Endothelial cell of umbilical vein (primary cell): ENCODE results near the gene HSDL2. TPM values are rescaled to one million over a fixed set of nuclear protein-coding genes. Genes with fewer than 3 reads are reported as not detected.
"Not testable (repeated sequence)": the region's sequence is repeated elsewhere in the genome, so short reads cannot be mapped to it uniquely, and the experiment has no call there.

Experiments
- BruUV-seq: library from RNA; stranded (reverse); fragments of 400-500 nt; replicated peaks from 2 replicates; lab custom pipeline; 2021; lab: Mats Ljungman, UMichigan
- CTCF ChIA-PET: fragments of 300-600, 350-600 bp; sonication (Branson Sonifier 250); formaldehyde crosslinking; loops from one replicate; lab custom pipeline; 2021; ENCODE audit warnings: antibody characterized with exemption, inconsistent platforms; lab: Charles Lee
- POLR2A ChIA-PET: fragments of 300-600, 350-600 bp; sonication (Branson Sonifier 250); formaldehyde crosslinking; loops from one replicate; lab custom pipeline; 2021; ENCODE audit warnings: antibody characterized with exemption, inconsistent platforms; lab: Charles Lee
- DNase-seq: peaks from one replicate; pipeline ENCODE4 v3.0.0-alpha.2; 2011; ENCODE audit warnings: low read depth, low spot score
- FAIRE-seq: peaks from 2 replicates; lab custom pipeline; 2011; peaks lifted over from hg19 to GRCh38; lab: Jason Lieb, UNC
- H2AFZ ChIP-seq: 2 replicates; pipeline ENCODE4 v1.6.0; 2012; ENCODE audit warnings: low read depth, low read length, control low read depth, inconsistent platforms
- H3K27ac ChIP-seq: 2 replicates; pipeline ENCODE4 v1.5.1; 2011; ENCODE audit warnings: low read depth, mild to moderate bottlenecking, control low read depth, low read length, moderate library complexity; ENCODE audit not compliant: insufficient read depth
- H3K27me3 ChIP-seq, 2 experiments: 2 replicates each; pipeline versions ENCODE4 v1.6.0 to v1.6.1; 2011; ENCODE audit warnings: low read length in 2 of 2, mixed read lengths in 1 of 2; ENCODE audit not compliant: control insufficient read depth in 2 of 2, insufficient read depth in 2 of 2
- H3K36me3 ChIP-seq, 2 experiments: 2 replicates in 1 of 2; 3 replicates in 1 of 2; pipeline ENCODE4 v1.5.1; 2011; ENCODE audit warnings: low read length in 2 of 2, mild to moderate bottlenecking in 1 of 2, moderate library complexity in 1 of 2; ENCODE audit not compliant: control insufficient read depth in 2 of 2, insufficient read depth in 2 of 2; ENCODE audit errors: extremely low read depth in 1 of 2
- H3K4me1 ChIP-seq: 3 replicates; pipeline ENCODE4 v1.5.1; 2011; ENCODE audit warnings: mild to moderate bottlenecking, low read length; ENCODE audit not compliant: control insufficient read depth, insufficient read depth; ENCODE audit errors: extremely low read depth
- H3K4me2 ChIP-seq: 2 replicates; pipeline ENCODE4 v1.6.1; 2011; ENCODE audit warnings: low read length, control low read depth, mixed read lengths; ENCODE audit not compliant: insufficient read depth
- H3K4me3 ChIP-seq, 3 experiments: fragments of 200-600 bp in 1 of 3; sonication (generic), shearing (Covaris generic) in 1 of 3; replicated peaks in 1 of 3; 2 replicates each; pipeline ENCODE4 v1.5.1; 2011 to 2016; ENCODE audit warnings: control low read depth in 3 of 3, low read length in 3 of 3, mild to moderate bottlenecking in 2 of 3, inconsistent platforms in 1 of 3, low read depth in 1 of 3, moderate library complexity in 1 of 3; ENCODE audit not compliant: insufficient read depth in 1 of 3
- H3K79me2 ChIP-seq: 2 replicates; pipeline ENCODE4 v1.6.0; 2012; ENCODE audit warnings: low read length, inconsistent platforms; ENCODE audit not compliant: control insufficient read depth, insufficient read depth
- H3K9ac ChIP-seq: replicated peaks from 2 replicates; pipeline ENCODE3; 2011; ENCODE audit warnings: low read length, control low read depth; ENCODE audit not compliant: insufficient read depth; ENCODE audit errors: extremely low read depth
- H3K9me1 ChIP-seq: replicated peaks from 3 replicates; pipeline ENCODE4 v1.6.0; 2011; ENCODE audit warnings: mild to moderate bottlenecking, low read length; ENCODE audit not compliant: control insufficient read depth, insufficient read depth; ENCODE audit errors: extremely low read depth
- H3K9me3 ChIP-seq: replicated peaks from 2 replicates; pipeline ENCODE4 v1.5.1; 2012; ENCODE audit warnings: low read length, inconsistent platforms; ENCODE audit not compliant: control insufficient read depth, insufficient read depth
- H4K20me1 ChIP-seq: replicated peaks from 2 replicates; pipeline ENCODE3; 2011; ENCODE audit warnings: mild to moderate bottlenecking, low read length; ENCODE audit not compliant: control insufficient read depth, insufficient read depth; ENCODE audit errors: extremely low read depth
- EZH2 ChIP-seq: IDR thresholded peaks from 2 replicates; pipeline ENCODE4 v1.6.1; 2012; ENCODE audit warnings: borderline replicate concordance, low read depth, mild to moderate bottlenecking, moderate library complexity, low read length, inconsistent platforms; ENCODE audit not compliant: severe bottlenecking
- FOS ChIP-seq: IDR thresholded peaks from 2 replicates; pipeline ENCODE4 v1.6.1; 2011; ENCODE audit warnings: mild to moderate bottlenecking, low read length, moderate library complexity, borderline replicate concordance; ENCODE audit not compliant: insufficient read depth
- GATA2 ChIP-seq: IDR thresholded peaks from 2 replicates; pipeline ENCODE4 v1.7.0; 2011; ENCODE audit warnings: low read depth, mild to moderate bottlenecking, moderate library complexity, mixed read lengths, low read length; ENCODE audit not compliant: insufficient read length, insufficient read depth
- JUN ChIP-seq: IDR thresholded peaks from 2 replicates; pipeline ENCODE4 v1.6.1; 2011; ENCODE audit warnings: borderline replicate concordance, low read depth; ENCODE audit not compliant: insufficient read length, insufficient read depth
- MYC ChIP-seq: IDR thresholded peaks from one replicate; pipeline ENCODE4 v1.6.1; 2011; ENCODE audit warnings: mild to moderate bottlenecking, low read depth, low read length
- POLR2A ChIP-seq: IDR thresholded peaks from 2 replicates; pipeline ENCODE4 v1.6.1; 2012; ENCODE audit warnings: low read depth, mild to moderate bottlenecking, control low read depth, low read length
- POLR2AphosphoS5 ChIP-seq: IDR thresholded peaks from 2 replicates; pipeline ENCODE4 v1.6.1; 2012; ENCODE audit warnings: low read depth, mild to moderate bottlenecking, control low read depth, low read length, moderate library complexity; ENCODE audit not compliant: insufficient read depth
- dilution Hi-C: fragments of 300-500 bp; cut with MboI; formaldehyde crosslinking; loops from one replicate; pipeline ENCODE4 v1.15.0; 2019; ENCODE audit warnings: low sequenced_read_pairs; ENCODE audit not compliant: extremely low pct_ligation_motif_present
- intact Hi-C: fragments of 100-400 bp; cut with micrococcal nuclease; formaldehyde crosslinking; loops from one replicate; pipeline ENCODE4 v1.10.0; 2022
- polyA plus RNA-seq, 4 experiments: library from polyadenylated mRNA; depleted of rRNA in 3 of 4; stranded (reverse) in 3 of 4; unstranded in 1 of 4; fragments of >200 nt; gene quantifications; 2 replicates each; pipeline versions ENCODE4 v1.2.1 to v1.2.3, GENCODE V29; 2011 to 2012; ENCODE audit warnings: missing spikeins in 1 of 4
- total RNA-seq: library from RNA; stranded (reverse); gene quantifications from 2 replicates; pipeline ENCODE4 v1.2.3, GENCODE V29; 2021
- TF ChIP-seq, protein P1 (sequence below), 2 donors: IDR thresholded peaks; 1 replicate in 1 of 2; 2 replicates in 1 of 2; pipeline ENCODE4 v1.5.1; 2011; ENCODE audit warnings: low read length in 2 of 2, mild to moderate bottlenecking in 2 of 2, moderate library complexity in 2 of 2, control low read depth in 1 of 2, inconsistent platforms in 1 of 2, low read depth in 1 of 2; ENCODE audit not compliant: insufficient read depth in 1 of 2; ENCODE audit errors: extremely low read depth in 1 of 2
- TF ChIP-seq, protein P2 (sequence below): IDR thresholded peaks from 2 replicates; pipeline ENCODE4 v1.6.1; 2011; ENCODE audit not compliant: insufficient read depth, insufficient read length

Gene HSDL2
- total and polyA plus RNA-seq, 2 donors (not counting 3 experiments of a cell fraction or from before 2014, with no cell fraction given) = 5.6 to 22.1 TPM

DNA sequence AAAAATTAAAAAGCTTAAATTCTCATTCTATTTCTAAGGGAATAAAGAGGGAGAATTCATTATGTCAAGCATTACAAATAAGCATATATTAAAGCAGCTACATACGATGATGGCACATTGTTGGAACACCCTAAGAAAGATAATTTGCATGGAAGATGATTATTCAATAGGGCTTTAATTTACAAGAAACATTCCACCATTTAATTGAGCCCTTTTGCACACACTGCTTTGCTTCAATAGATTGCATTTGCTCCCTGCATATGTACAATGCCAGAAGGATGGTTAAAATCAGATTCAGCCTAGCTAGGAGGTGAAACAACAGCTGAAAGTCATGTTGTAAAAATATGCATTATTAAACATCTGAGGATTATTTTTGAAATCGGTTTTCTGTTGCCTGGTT, 128.5 kb downstream of the HSDL2 start:
- no peak for DNase-seq
- TF ChIP-seq MYC (no peak), FOS (no peak), POLR2A (no peak), EZH2 (no peak), JUN (no peak), GATA2 (no peak), POLR2AphosphoS5 (no peak)
- TF ChIP-seq, protein P1, sequence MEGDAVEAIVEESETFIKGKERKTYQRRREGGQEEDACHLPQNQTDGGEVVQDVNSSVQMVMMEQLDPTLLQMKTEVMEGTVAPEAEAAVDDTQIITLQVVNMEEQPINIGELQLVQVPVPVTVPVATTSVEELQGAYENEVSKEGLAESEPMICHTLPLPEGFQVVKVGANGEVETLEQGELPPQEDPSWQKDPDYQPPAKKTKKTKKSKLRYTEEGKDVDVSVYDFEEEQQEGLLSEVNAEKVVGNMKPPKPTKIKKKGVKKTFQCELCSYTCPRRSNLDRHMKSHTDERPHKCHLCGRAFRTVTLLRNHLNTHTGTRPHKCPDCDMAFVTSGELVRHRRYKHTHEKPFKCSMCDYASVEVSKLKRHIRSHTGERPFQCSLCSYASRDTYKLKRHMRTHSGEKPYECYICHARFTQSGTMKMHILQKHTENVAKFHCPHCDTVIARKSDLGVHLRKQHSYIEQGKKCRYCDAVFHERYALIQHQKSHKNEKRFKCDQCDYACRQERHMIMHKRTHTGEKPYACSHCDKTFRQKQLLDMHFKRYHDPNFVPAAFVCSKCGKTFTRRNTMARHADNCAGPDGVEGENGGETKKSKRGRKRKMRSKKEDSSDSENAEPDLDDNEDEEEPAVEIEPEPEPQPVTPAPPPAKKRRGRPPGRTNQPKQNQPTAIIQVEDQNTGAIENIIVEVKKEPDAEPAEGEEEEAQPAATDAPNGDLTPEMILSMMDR (IDR thresholded peaks at IDR 0.05; ENCODE audit: extremely low read depth in 1 of 2, insufficient read depth in 1 of 2, low read depth in 1 of 2, low read length in 2 of 2) = no peak
- TF ChIP-seq, protein P2, sequence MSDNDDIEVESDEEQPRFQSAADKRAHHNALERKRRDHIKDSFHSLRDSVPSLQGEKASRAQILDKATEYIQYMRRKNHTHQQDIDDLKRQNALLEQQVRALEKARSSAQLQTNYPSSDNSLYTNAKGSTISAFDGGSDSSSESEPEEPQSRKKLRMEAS = no peak
- POLR2A ChIA-PET = interaction anchor here (0.7 kb wide), 1 partner anchor 10 kb away, joined by 4 read pairs; no protein-coding TSS in a partner anchor
- intact Hi-C loops (no loop called here), dilution Hi-C loops (no loop called here)
- Histone ChIP-seq H3K27me3 (no peaks in the 10 kb centered on the region), H3K9me3 (no peaks in the 10 kb centered on the region), H3K27ac (no peak overlapping the region), H3K4me2 (no peak overlapping the region), H3K36me3 (no peaks in the 10 kb centered on the region), H3K4me1 (no peaks in the 10 kb centered on the region), H3K4me3 (no peak overlapping the region), H3K9ac (no peak overlapping the region), H3K9me1 (no peaks in the 10 kb centered on the region), H3K79me2 (no peaks in the 10 kb centered on the region), H2AFZ (no peak overlapping the region), H4K20me1 (no peaks in the 10 kb centered on the region)
- BruUV-seq = no TSS peak
- CTCF ChIA-PET = interaction anchor here (0.7 to 1.9 kb wide), 3 partner anchors 11 to 29 kb away, joined by 3 to 6 read pairs (median 3); partner anchors contain the start of gene KIAA1958
- no peak for FAIRE-seq

DNA sequence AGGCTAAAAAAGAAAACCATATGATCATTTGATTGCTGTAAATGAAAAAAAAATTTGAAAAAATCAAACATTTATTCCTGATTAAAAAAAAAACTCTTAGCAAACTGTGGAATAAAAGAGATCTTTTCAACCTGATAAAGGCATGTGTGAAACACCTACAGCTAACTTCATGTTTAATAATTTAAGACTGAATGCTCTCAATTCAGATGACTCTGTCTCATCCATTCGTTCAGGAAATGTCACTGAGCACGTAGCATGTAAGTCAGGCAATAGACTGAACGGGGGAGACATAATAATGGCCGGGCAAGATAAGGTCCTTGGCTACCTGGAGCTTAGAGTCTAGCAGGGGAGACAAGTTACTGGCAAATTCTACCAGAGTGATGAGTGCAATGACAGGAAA, 132.5 kb downstream of the HSDL2 start:
- H3K4me2 ChIP-seq, H3K9me3 ChIP-seq, H2AFZ ChIP-seq, H3K4me1 ChIP-seq, BruUV-seq, H3K79me2 ChIP-seq, POLR2A ChIA-PET, dilution Hi-C loops, H3K36me3 ChIP-seq, H3K27ac ChIP-seq, intact Hi-C loops, H4K20me1 ChIP-seq, CTCF ChIA-PET, H3K9me1 ChIP-seq, H3K27me3 ChIP-seq, DNase-seq, H3K9ac ChIP-seq, FAIRE-seq, H3K4me3 ChIP-seq: not testable (repeated sequence)
